RWPE1 (cell line): Measurements from ENCODE around the gene MATN4.

Experiments used
- CTCF ChIA-PET: fragments of 350-600 bp; sonication (Branson Sonifier 250); formaldehyde crosslinking; extraction: SDS; loops from one replicate; lab custom pipeline; 2021; lab: Yijun Ruan, JAX
- POLR2A ChIA-PET: fragments of 400-600 bp; formaldehyde crosslinking; extraction: SDS; loops from one replicate; lab custom pipeline; 2020; ENCODE audit warnings: antibody characterized with exemption; ENCODE audit not compliant: low non-redundant PET; lab: Yijun Ruan, JAX
- DNase-seq: peaks from one replicate; pipeline ENCODE4 v3.0.0; 2012; ENCODE audit warnings: low spot score
- H3K27ac ChIP-seq: fragments of 450-650 bp; 2 replicates; pipeline ENCODE4 v1.5.1; 2017
- TF ChIP-seq, protein P1 (sequence below): fragments of 450-650 bp; conservative IDR thresholded peaks from 2 replicates; pipeline ENCODE4 v1.5.1; 2017; ENCODE audit warnings: low read depth, mild to moderate bottlenecking

The MATN4 gene

GRCh38 chr20:45279992-45280391 is 28.1 kb downstream of the MATN4 start:
- no peak overlapping the region for H3K27ac ChIP-seq
- TF ChIP-seq, protein P1, sequence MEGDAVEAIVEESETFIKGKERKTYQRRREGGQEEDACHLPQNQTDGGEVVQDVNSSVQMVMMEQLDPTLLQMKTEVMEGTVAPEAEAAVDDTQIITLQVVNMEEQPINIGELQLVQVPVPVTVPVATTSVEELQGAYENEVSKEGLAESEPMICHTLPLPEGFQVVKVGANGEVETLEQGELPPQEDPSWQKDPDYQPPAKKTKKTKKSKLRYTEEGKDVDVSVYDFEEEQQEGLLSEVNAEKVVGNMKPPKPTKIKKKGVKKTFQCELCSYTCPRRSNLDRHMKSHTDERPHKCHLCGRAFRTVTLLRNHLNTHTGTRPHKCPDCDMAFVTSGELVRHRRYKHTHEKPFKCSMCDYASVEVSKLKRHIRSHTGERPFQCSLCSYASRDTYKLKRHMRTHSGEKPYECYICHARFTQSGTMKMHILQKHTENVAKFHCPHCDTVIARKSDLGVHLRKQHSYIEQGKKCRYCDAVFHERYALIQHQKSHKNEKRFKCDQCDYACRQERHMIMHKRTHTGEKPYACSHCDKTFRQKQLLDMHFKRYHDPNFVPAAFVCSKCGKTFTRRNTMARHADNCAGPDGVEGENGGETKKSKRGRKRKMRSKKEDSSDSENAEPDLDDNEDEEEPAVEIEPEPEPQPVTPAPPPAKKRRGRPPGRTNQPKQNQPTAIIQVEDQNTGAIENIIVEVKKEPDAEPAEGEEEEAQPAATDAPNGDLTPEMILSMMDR, result no peak
- ChIA-PET POLR2A (no interaction called here), CTCF (interaction anchor here (0.6 to 1.3 kb wide), 3 partner anchors 11 to 894 kb away, joined by 4 to 5 read pairs (median 5); no protein-coding TSS in a partner anchor)
- DNase-seq, result peak; percentile 77

- TF ChIP-seq, protein P1, result no peak
- no peak overlapping the region for H3K27ac ChIP-seq
- POLR2A ChIA-PET, result no interaction called here
- CTCF ChIA-PET, result interaction anchor here (1.0 kb wide), 1 partner anchor 19 kb away, joined by 3 read pairs; no protein-coding TSS in a partner anchor
- no peak for DNase-seq
These were observed 32.8 kb downstream of the MATN4 start for GRCh38 chr20:45275338-45275737.

GRCh38 chr20:45269754-45270270 is 38.3 kb downstream of the MATN4 start:
- H3K27ac ChIP-seq, result no peak overlapping the region
- ChIA-PET POLR2A (no interaction called here), CTCF (no interaction called here)
- TF ChIP-seq, protein P1, result no peak
- no peak for DNase-seq

DNA sequence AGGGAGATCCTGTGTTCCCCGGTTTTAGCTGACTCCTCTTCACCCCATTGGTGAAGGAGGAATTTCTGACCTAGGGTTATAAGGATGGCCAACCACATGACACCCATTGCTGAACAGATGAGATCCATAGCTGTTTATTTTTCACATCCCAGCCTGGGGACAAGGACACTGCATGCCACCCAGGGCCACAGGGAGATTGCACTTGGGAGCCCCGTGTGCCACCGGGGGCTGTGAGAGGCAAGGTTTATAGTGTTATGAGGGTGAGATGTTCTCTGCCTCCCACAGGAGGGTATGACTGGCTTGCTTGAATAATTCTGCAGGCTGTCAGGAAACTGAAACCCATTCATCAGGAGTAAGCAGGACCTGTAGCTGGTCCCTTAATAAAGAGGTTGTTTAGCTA is 39.0 kb downstream of the MATN4 start:
- POLR2A ChIA-PET, result no interaction called here
- TF ChIP-seq, protein P1, result no peak
- CTCF ChIA-PET, result interaction anchor here (1.0 kb wide), 1 partner anchor 21 kb away, joined by 3 read pairs; no protein-coding TSS in a partner anchor
- no peak for DNase-seq
- H3K27ac ChIP-seq, result no peak overlapping the region

DNA sequence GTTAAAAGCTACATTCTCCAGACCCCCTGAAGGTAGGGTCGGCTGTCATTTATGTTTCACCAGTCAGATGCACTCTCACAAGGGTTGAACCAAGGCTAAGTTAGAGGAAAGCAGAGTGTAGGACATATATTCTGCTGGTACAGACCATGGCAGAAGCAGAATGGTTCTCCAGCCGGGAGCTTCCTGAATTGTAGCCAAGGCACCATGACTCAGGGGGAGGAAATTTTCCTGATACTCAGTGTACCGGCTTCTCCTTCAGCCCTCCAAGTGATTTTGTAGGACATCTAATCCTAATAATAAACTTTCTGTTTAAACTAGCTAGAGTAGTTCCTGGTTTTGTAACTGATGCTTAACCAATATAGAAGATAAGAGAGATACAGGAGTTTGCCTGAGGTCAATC is 39.6 kb downstream of the MATN4 start:
- TF ChIP-seq, protein P1, result no peak
- H3K27ac ChIP-seq, result no peak overlapping the region
- CTCF ChIA-PET, result interaction anchor here (0.6 to 1.0 kb wide), 2 partner anchors 22 to 25 kb away, joined by 3 read pairs; no protein-coding TSS in a partner anchor
- no peak for DNase-seq
- POLR2A ChIA-PET, result interaction anchor here (0.5 kb wide), 1 partner anchor 198 kb away, joined by 5 read pairs; no protein-coding TSS in a partner anchor

GRCh38 chr20:45266977-45267376 is 41.1 kb downstream of the MATN4 start:
- no peak overlapping the region for H3K27ac ChIP-seq
- ChIA-PET POLR2A (no interaction called here), CTCF (no interaction called here)
- TF ChIP-seq, protein P1, result no peak
- no peak for DNase-seq
